GM12873 (cell line): ENCODE data around the gene TMEM120B.

Experiments
- CTCF ChIP-seq: IDR thresholded peaks from 2 replicates; pipeline ENCODE4 v1.5.1; 2012; ENCODE audit warnings: low read depth, mild to moderate bottlenecking, moderate library complexity, low read length, control low read depth; ENCODE audit not compliant: insufficient read depth; ENCODE audit errors: missing control alignments

The TMEM120B gene

GRCh38 chr12:121815263-121815662 is 102.7 kb downstream of the TMEM120B start:
- TF ChIP-seq CTCF = no peak

GRCh38 chr12:121816925-121817647 is 104.5 kb downstream of the TMEM120B start:
- no peak for TF ChIP-seq CTCF

DNA sequence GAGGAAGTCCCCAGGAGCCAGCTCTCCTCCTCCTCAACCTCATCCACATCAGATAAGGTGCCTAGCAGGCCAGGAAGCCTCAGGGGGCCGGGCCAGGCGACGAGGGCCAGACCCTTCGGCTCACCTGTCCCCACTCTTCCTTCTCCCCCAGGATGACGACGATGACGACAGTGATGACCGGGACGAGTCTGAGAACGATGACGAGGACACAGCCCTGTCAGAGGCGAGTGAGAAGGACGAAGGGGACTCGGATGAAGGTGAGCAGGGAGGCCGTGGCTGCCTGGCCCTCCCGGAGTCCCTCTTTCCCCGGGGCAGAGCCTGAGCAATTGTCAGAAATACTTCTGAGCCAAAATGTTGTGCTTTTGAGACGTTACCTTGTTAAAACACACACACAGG is 105.1 kb downstream of the TMEM120B start:
- TF ChIP-seq CTCF = no peak

- TF ChIP-seq CTCF = no peak
Observed at GRCh38 chr12:121819212-121819949, 106.8 kb downstream of the TMEM120B start.

DNA sequence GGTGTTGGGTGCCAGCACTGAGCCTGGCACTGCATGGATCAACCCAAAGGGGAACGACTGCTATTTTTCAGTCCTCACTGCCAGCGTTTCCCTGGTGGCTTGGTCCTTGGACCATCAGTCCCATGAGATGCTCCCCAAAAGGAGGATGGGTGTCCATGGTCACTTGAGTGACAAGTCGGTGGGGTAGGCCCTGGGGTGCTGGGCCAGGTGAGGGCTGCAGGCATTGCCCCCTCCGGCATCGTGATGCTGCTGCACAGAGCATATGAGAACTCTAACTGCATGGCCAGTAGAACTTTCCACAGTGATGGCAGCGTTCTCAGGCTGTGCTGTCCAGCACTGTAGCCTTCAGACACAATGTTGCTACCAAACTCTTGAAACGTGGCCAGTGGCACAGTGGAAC is 107.5 kb downstream of the TMEM120B start:
- TF ChIP-seq CTCF = no peak

- TF ChIP-seq CTCF = no peak
Observed at GRCh38 chr12:121822393-121823100, 110.0 kb downstream of the TMEM120B start.

DNA sequence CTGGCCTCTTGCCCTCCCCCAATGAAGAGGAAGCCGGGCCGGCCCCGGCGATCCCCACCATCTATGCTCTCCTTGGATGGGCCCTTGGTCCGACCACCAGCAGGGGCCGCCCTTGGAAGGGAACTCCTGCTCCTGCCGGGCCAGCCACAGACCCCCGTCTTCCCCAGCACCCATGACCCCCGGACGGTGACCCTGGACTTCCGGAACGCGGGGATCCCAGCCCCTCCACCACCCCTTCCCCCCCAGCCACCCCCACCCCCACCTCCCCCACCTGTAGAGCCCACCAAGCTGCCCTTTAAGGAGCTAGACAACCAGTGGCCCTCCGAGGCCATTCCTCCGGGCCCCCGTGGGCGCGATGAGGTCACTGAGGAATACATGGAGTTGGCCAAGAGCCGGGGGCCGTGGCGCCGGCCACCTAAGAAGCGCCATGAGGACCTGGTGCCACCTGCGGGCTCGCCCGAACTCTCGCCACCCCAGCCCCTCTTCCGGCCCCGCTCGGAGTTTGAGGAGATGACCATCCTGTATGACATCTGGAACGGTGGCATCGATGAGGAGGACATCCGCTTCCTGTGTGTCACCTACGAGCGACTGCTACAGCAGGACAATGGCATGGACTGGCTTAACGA is 110.7 kb downstream of the TMEM120B start:
- TF ChIP-seq CTCF = no peak
